ENCODE measurements around the gene NHSL1.

The NHSL1 gene

GRCh38 chr6:138503881-138504680 lies 4.8 kb upstream of the NHSL1 start:
- no peaks in the 10 kb centered on the region for H3K36me3 ChIP-seq (replicated peaks; ENCODE audit: insufficient read depth, low read length)
- no peak overlapping the region for H3K4me3 ChIP-seq (ENCODE audit: low read length)
- DNase-seq: no peak
- H3K79me2 ChIP-seq (ENCODE audit: low read length): no peaks in the 10 kb centered on the region
- H3K9ac ChIP-seq (ENCODE audit: low read length): no peak overlapping the region
- H3K27me3 ChIP-seq (replicated peaks; ENCODE audit: insufficient read depth, low read length): no peaks in the 10 kb centered on the region
- H4K20me1 ChIP-seq (ENCODE audit: insufficient read depth, low read length): no peaks in the 10 kb centered on the region
- no peaks in the 10 kb centered on the region for H3K4me1 ChIP-seq (ENCODE audit: low read length)
- H3K9me2 ChIP-seq (replicated peaks; ENCODE audit: insufficient read depth, low read length): no peaks in the 10 kb centered on the region
- H3K9me3 ChIP-seq (replicated peaks; ENCODE audit: insufficient read depth, low read length): no peaks in the 10 kb centered on the region
- TF ChIP-seq EZH2phosphoT487 (IDR thresholded peaks at IDR 0.05; ENCODE audit: low read length) (no peak), EZH2 (optimal IDR thresholded peaks at IDR 0.05; ENCODE audit: low read depth, low read length) (no peak), CTCF (IDR thresholded peaks at IDR 0.05; ENCODE audit: low read length) (no peak)
- no peak overlapping the region for H3K4me2 ChIP-seq (ENCODE audit: low read depth, low read length)
- H3K27ac ChIP-seq (ENCODE audit: low read length): no peak overlapping the region
- no peak overlapping the region for H2AFZ ChIP-seq (ENCODE audit: low read length)
- no peaks in the 10 kb centered on the region for H3F3A ChIP-seq (ENCODE audit: insufficient read depth, low read length)

DNA sequence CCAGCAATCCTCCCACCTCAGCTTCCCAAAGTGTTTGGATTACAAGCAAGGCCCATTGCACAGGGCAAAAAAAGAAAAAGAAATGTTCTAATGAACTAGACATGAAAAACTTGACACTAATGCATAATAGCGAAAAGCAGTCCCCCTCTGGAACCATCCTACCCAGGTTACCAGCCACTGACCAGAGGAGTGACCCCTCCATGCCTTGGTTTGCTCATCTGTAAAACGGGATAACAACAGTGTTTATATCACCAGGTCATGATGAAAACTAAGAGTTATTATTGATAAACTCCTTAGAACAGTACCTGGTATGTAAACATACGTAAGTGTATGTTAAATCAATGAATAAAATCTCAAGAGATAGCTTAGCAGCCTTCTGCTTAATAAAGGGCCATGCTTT lies 3.3 kb upstream of the NHSL1 start:
- Histone ChIP-seq H3F3A (ENCODE audit: insufficient read depth, low read length) (no peaks in the 10 kb centered on the region), H3K9ac (ENCODE audit: low read length) (no peak overlapping the region), H3K36me3 (replicated peaks; ENCODE audit: insufficient read depth, low read length) (no peaks in the 10 kb centered on the region), H3K27me3 (replicated peaks; ENCODE audit: insufficient read depth, low read length) (no peaks in the 10 kb centered on the region), H4K20me1 (ENCODE audit: insufficient read depth, low read length) (no peaks in the 10 kb centered on the region), H3K9me3 (replicated peaks; ENCODE audit: insufficient read depth, low read length) (no peaks in the 10 kb centered on the region), H3K27ac (ENCODE audit: low read length) (no peak overlapping the region), H3K4me3 (ENCODE audit: low read length) (no peak overlapping the region), H2AFZ (ENCODE audit: low read length) (no peak overlapping the region), H3K9me2 (replicated peaks; ENCODE audit: insufficient read depth, low read length) (no peaks in the 10 kb centered on the region), H3K4me2 (ENCODE audit: low read depth, low read length) (no peak overlapping the region), H3K4me1 (ENCODE audit: low read length) (no peaks in the 10 kb centered on the region), H3K79me2 (ENCODE audit: low read length) (no peaks in the 10 kb centered on the region)
- TF ChIP-seq EZH2phosphoT487 (IDR thresholded peaks at IDR 0.05; ENCODE audit: low read length) (no peak), EZH2 (optimal IDR thresholded peaks at IDR 0.05; ENCODE audit: low read depth, low read length) (no peak), CTCF (IDR thresholded peaks at IDR 0.05; ENCODE audit: low read length) (no peak)
- no peak for DNase-seq

DNA sequence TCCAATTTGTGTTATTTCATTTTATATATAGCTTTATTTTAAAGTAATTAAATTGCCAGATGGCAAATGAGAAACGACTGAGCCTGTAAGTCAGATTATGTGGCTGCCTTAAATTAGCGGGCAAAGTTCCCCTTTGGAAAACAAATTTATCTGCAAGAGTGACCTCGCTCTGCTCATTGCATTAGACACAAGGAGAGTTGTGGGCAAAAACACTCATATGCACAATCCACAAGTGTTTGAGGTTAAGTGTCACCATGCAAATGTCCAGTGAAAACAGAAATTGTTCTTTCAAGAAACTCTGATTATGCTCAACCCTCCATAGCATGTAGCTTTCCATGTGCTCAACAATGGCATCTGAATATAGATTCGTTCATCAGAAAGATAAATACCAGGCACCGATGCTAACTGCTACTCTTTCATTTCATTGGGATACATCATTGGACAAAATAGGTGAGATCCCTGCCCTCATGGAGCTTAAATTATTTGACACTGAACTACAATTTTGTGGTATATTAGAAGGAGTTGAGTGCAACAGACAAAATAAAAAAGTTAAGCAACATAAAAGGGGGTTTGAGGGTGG lies 1.7 kb upstream of the NHSL1 start:
- no peaks in the 10 kb centered on the region for H3K27me3 ChIP-seq (replicated peaks; ENCODE audit: insufficient read depth, low read length)

More for the DNA sequence above, 1.7 kb upstream of the NHSL1 start:
- Histone ChIP-seq H3K79me2 (ENCODE audit: low read length) (no peaks in the 10 kb centered on the region), H3K9me3 (replicated peaks; ENCODE audit: insufficient read depth, low read length) (no peaks in the 10 kb centered on the region), H3K4me1 (ENCODE audit: low read length) (no peaks in the 10 kb centered on the region), H3K4me3 (ENCODE audit: low read length) (no peak overlapping the region), H3F3A (ENCODE audit: insufficient read depth, low read length) (no peaks in the 10 kb centered on the region), H3K27ac (ENCODE audit: low read length) (no peak overlapping the region), H3K9me2 (replicated peaks; ENCODE audit: insufficient read depth, low read length) (no peaks in the 10 kb centered on the region), H3K4me2 (ENCODE audit: low read depth, low read length) (no peak overlapping the region), H4K20me1 (ENCODE audit: insufficient read depth, low read length) (no peaks in the 10 kb centered on the region), H3K9ac (ENCODE audit: low read length) (no peak overlapping the region), H3K36me3 (replicated peaks; ENCODE audit: insufficient read depth, low read length) (no peaks in the 10 kb centered on the region), H2AFZ (ENCODE audit: low read length) (no peak overlapping the region)
- no peak for DNase-seq
- TF ChIP-seq EZH2 (optimal IDR thresholded peaks at IDR 0.05; ENCODE audit: low read depth, low read length) (no peak), CTCF (IDR thresholded peaks at IDR 0.05; ENCODE audit: low read length) (no peak), EZH2phosphoT487 (IDR thresholded peaks at IDR 0.05; ENCODE audit: low read length) (no peak)

Data from MM.1S (cell line).